Measurements from ENCODE around the gene ASTN2. TPM values are rescaled to one million over a fixed set of nuclear protein-coding genes. Genes with fewer than 3 reads are reported as not detected.

Gene ASTN2
- total RNA-seq, 1 experiment from 2014 or later, result 1.8 TPM

DNA sequence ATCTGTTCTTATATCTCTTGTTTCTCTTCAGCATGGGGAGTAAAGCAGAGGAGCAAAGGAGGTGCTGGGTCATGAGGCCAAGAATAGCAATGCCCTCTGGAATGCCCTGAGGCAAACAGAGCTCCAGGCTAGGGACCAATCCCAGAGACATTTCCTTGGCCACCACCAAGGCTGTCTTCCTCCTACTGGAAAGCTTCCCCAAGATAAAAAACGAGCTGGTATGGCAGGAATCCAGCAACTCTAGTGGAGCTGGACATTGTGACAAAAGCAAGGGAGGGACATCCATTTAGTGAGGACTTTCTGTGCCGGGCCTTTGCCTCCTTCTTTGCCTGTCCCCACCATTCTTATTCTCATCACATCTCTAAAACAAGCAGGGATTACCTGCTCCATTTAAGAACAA is 161.6 kb downstream of the ASTN2 start:
- H3K9me3 ChIP-seq (replicated peaks), result no peaks in the 10 kb centered on the region
- H3K4me3 ChIP-seq, result no peak overlapping the region
- H3K36me3 ChIP-seq, result no peaks in the 10 kb centered on the region
- no peaks in the 10 kb centered on the region for H3K27me3 ChIP-seq (replicated peaks)
- no peak for DNase-seq (ENCODE audit: low read depth in 1 of 2, low spot score in 2 of 2)
- H3K27ac ChIP-seq, result no peak overlapping the region
- H3K4me1 ChIP-seq (replicated peaks), result peaks cover 3% of the 10 kb centered on the region

DNA sequence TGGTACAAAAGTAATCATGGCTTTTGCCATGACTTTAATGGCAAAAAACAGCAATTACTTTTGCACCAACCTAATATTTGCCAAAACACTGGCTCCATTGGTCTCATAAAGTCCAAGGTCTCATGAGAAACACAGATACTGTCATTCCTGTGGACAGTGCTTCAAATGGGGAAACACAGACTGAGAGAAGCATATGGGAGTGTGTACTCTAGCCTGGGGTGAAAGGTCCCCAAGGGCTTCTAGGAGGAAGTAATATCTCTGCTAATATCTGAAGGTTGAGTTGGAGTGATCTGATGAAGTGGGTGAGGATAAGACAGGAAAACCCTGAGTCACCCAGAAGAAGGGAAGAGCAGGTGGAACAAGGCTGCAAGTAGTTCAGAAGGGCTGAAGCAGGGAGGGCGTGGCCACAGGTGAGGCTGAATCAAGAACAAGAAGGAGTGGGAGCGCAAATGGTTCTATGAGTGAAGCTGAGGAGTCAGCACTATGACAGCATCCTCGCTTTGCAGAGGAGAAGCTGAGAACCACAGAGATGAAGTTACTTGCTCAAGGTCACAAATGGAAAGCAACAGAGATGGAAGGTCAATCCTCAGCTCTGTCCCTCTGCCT is 164.1 kb downstream of the ASTN2 start:
- no peaks in the 10 kb centered on the region for H3K9me3 ChIP-seq (replicated peaks)
- H3K27ac ChIP-seq, result no peak overlapping the region
- no peaks in the 10 kb centered on the region for H3K4me1 ChIP-seq (replicated peaks)
- no peak overlapping the region for H3K4me3 ChIP-seq
- no peak for DNase-seq (ENCODE audit: low read depth in 1 of 2, low spot score in 2 of 2)
- H3K36me3 ChIP-seq, result no peaks in the 10 kb centered on the region
- no peaks in the 10 kb centered on the region for H3K27me3 ChIP-seq (replicated peaks)

DNA sequence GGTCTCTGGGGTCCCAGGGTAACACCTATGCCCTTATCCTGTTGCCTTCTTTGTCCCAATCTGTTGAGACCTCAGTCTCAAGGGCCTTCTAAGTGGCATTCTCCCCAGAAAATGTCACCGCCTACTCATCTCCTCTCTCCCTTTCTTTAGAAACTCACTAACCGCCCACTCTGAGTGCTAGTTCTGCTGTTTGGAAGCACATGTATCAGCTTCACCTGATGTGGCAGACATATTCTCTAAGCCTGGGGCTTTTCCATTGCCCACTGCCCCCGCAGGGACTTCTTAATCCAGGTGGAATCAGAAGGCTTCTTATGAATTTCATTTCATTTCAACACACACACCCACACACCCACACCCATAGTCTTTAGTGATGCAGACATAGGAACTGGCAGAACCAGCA is 165.1 kb downstream of the ASTN2 start:
- Histone ChIP-seq H3K4me3 (no peak overlapping the region), H3K9me3 (replicated peaks) (no peaks in the 10 kb centered on the region), H3K4me1 (replicated peaks) (no peaks in the 10 kb centered on the region), H3K27ac (no peak overlapping the region), H3K36me3 (no peaks in the 10 kb centered on the region), H3K27me3 (replicated peaks) (no peaks in the 10 kb centered on the region)
- DNase-seq (ENCODE audit: low read depth in 1 of 2, low spot score in 2 of 2), result no peak

GRCh38 chr9:117247266-117247665 is 167.6 kb downstream of the ASTN2 start:
- no peaks in the 10 kb centered on the region for H3K36me3 ChIP-seq
- DNase-seq (ENCODE audit: low read depth in 1 of 2, low spot score in 2 of 2), result no peak
- no peak overlapping the region for H3K27ac ChIP-seq
- no peaks in the 10 kb centered on the region for H3K9me3 ChIP-seq (replicated peaks)
- no peaks in the 10 kb centered on the region for H3K27me3 ChIP-seq (replicated peaks)
- H3K4me3 ChIP-seq, result no peak overlapping the region
- H3K4me1 ChIP-seq (replicated peaks), result no peaks in the 10 kb centered on the region

DNA sequence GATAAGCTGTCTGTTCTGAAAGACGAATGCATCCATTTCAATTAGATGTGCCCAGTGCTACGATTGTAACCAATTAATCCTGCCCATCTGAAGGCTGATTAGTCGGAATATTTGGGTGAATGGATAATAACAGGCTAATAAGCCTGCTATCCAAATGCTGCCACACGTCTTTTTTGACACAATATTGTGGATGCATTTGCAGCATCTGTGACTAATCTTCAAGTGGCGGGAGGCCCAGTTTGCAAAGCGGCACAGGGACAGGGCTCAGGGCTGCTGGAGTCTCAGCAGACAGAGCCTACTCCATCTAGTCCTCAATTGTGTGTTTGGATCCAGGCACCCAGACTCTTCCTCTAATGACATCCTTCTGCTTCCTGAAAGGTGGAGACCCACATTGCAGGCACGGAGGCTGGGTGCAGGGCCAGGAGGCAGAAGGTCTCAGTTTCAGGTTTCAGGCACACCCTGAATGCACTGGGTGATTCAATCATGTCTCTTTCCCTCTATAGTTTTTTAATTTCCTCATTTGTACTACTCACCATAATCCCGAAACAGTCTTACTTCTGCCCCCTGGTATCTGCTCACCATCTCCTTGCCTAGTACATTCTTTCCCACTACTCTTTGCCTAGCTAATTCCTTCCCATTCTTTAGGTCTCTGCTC is 169.6 kb downstream of the ASTN2 start:
- Histone ChIP-seq H3K4me1 (replicated peaks) (no peaks in the 10 kb centered on the region), H3K27me3 (replicated peaks) (no peaks in the 10 kb centered on the region), H3K27ac (no peak overlapping the region), H3K4me3 (no peak overlapping the region), H3K36me3 (no peaks in the 10 kb centered on the region), H3K9me3 (replicated peaks) (no peaks in the 10 kb centered on the region)
- DNase-seq (ENCODE audit: low read depth in 1 of 2, low spot score in 2 of 2), result no peak

DNA sequence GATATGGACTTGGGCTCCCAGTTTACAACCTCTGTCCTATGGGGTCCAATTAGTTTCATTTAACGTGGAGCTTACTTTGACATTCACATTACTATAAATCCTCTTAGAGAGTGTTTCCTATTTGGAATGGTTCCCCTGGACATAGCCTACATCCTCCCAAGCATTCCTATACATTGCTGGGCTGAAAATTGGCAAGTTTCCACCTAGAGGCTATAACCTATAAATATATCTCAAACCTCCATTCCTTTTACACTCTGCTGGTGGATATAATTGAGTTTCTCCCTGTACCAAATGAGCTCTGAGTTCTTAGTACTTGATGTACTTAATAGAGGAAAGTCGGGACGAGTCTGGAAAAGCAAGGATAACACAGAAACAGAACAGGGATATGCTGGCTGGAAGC is 172.8 kb downstream of the ASTN2 start:
- Histone ChIP-seq H3K4me3 (no peak overlapping the region), H3K27ac (no peak overlapping the region), H3K36me3 (no peaks in the 10 kb centered on the region), H3K9me3 (replicated peaks) (no peaks in the 10 kb centered on the region), H3K4me1 (replicated peaks) (no peaks in the 10 kb centered on the region), H3K27me3 (replicated peaks) (no peaks in the 10 kb centered on the region)
- DNase-seq (ENCODE audit: low read depth in 1 of 2, low spot score in 2 of 2), result no peak

GRCh38 chr9:117239428-117239827 is 175.4 kb downstream of the ASTN2 start:
- no peaks in the 10 kb centered on the region for H3K36me3 ChIP-seq
- H3K27ac ChIP-seq, result no peak overlapping the region
- H3K4me1 ChIP-seq (replicated peaks), result no peaks in the 10 kb centered on the region
- no peak for DNase-seq (ENCODE audit: low read depth in 1 of 2, low spot score in 2 of 2)
- no peaks in the 10 kb centered on the region for H3K9me3 ChIP-seq (replicated peaks)
- H3K27me3 ChIP-seq (replicated peaks), result no peaks in the 10 kb centered on the region
- no peak overlapping the region for H3K4me3 ChIP-seq

DNA sequence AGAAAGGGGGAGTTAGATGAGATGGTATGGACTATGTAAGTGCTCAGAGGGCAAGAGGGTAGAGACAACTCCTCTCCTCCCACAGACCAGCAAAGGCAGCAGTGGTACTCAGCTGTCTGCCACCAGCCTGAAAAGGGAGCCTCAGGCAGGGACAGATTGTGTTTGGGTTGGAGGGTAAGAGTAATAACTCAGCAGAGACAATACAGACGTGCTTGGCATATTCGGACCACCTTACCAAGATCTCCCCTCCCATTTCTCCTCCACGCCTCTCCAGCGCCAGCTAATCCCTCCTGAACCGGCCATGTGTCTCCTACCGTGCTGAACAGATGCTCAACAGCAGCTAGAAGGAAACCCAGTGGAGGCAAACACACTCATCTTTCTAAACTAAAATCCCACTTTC is 180.8 kb downstream of the ASTN2 start:
- Histone ChIP-seq H3K4me1 (replicated peaks) (no peaks in the 10 kb centered on the region), H3K4me3 (no peak overlapping the region), H3K27ac (no peak overlapping the region), H3K27me3 (replicated peaks) (no peaks in the 10 kb centered on the region), H3K9me3 (replicated peaks) (no peaks in the 10 kb centered on the region), H3K36me3 (no peaks in the 10 kb centered on the region)
- DNase-seq (ENCODE audit: low read depth in 1 of 2, low spot score in 2 of 2), result no peak

DNA sequence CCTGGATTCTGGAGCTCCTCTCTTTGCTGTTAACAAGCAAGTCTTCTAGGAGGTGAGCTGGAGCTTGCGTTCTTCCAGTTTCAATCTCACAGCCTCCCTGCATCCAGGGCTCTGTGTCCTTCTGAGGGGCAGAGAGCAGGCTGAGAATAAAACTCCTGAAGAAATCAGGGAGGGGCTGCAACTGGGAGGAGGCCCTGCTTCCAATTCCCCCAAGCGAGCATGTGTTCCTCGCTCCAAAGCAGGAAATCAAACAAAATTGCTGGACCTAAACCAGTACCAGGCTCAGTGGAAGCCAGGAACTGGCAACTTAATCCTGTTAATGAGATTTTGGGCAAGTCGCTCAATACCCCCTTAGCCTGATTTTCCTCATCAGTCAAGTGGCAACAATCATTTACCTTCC is 181.8 kb downstream of the ASTN2 start:
- DNase-seq (ENCODE audit: low read depth in 1 of 2, low spot score in 2 of 2), result no peak
- Histone ChIP-seq H3K27me3 (replicated peaks) (no peaks in the 10 kb centered on the region), H3K9me3 (replicated peaks) (no peaks in the 10 kb centered on the region), H3K4me1 (replicated peaks) (no peaks in the 10 kb centered on the region), H3K4me3 (no peak overlapping the region), H3K36me3 (no peaks in the 10 kb centered on the region), H3K27ac (no peak overlapping the region)

GRCh38 chr9:117232281-117232680 is 182.6 kb downstream of the ASTN2 start:
- Histone ChIP-seq H3K27me3 (replicated peaks) (no peaks in the 10 kb centered on the region), H3K36me3 (no peaks in the 10 kb centered on the region), H3K4me1 (replicated peaks) (no peaks in the 10 kb centered on the region), H3K4me3 (no peak overlapping the region), H3K9me3 (replicated peaks) (no peaks in the 10 kb centered on the region), H3K27ac (no peak overlapping the region)
- no peak for DNase-seq (ENCODE audit: low read depth in 1 of 2, low spot score in 2 of 2)

GRCh38 chr9:117231012-117231411 is 183.8 kb downstream of the ASTN2 start:
- H3K36me3 ChIP-seq, result no peaks in the 10 kb centered on the region
- no peaks in the 10 kb centered on the region for H3K27me3 ChIP-seq (replicated peaks)
- no peaks in the 10 kb centered on the region for H3K9me3 ChIP-seq (replicated peaks)
- no peak overlapping the region for H3K4me3 ChIP-seq
- H3K4me1 ChIP-seq (replicated peaks), result no peaks in the 10 kb centered on the region
- H3K27ac ChIP-seq, result no peak overlapping the region
- no peak for DNase-seq (ENCODE audit: low read depth in 1 of 2, low spot score in 2 of 2)

DNA sequence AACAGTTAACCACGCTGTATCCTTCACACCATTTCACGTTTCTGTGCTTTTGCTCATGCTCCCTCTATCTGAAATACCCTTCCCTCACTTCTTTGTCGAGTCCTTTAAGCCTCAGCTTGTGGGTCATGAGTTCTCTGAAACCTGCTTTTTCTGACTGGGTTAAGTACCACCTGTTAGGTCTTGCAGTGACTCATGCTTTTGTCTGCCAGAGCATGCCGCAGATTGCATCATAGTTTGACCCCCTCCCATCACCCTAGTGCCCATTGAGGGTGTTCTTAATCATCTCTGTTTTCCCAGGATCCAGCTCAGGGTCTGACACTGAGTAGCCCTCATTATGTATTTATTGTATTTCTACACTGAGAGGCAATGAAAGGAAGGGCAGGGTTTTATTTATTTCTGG is 190.2 kb downstream of the ASTN2 start:
- Histone ChIP-seq H3K4me3 (no peak overlapping the region), H3K27ac (no peak overlapping the region), H3K36me3 (no peaks in the 10 kb centered on the region), H3K27me3 (replicated peaks) (no peaks in the 10 kb centered on the region), H3K4me1 (replicated peaks) (no peaks in the 10 kb centered on the region), H3K9me3 (replicated peaks) (no peaks in the 10 kb centered on the region)
- no peak for DNase-seq (ENCODE audit: low read depth in 1 of 2, low spot score in 2 of 2)

- H3K9me3 ChIP-seq (replicated peaks), result no peaks in the 10 kb centered on the region
- H3K4me1 ChIP-seq (replicated peaks), result no peaks in the 10 kb centered on the region
- H3K27ac ChIP-seq, result no peak overlapping the region
- no peaks in the 10 kb centered on the region for H3K36me3 ChIP-seq
- no peaks in the 10 kb centered on the region for H3K27me3 ChIP-seq (replicated peaks)
- H3K4me3 ChIP-seq, result no peak overlapping the region
- no peak for DNase-seq (ENCODE audit: low read depth in 1 of 2, low spot score in 2 of 2)
These were observed 195.9 kb downstream of the ASTN2 start for GRCh38 chr9:117218951-117219350.

DNA sequence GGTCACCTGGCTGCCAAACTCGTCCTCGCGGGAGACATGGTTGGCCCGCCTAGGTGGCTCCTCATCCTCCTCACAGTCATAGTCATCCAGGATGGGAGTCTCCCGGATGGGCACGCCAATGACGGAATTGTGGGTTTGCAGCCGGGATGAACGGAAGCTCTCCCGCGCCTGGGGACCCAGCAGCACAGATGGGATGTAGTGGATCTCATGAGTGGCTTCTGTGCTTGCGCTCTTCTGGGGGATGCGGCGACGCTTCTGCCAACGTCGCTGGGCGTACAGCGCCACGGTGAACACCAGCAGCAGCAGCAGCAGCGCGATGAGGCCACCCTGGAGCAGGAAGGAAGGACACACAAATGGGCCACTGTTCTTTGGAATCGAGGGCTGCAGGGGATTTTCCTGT is 200.4 kb downstream of the ASTN2 start:
- no peaks in the 10 kb centered on the region for H3K9me3 ChIP-seq (replicated peaks)
- DNase-seq (ENCODE audit: low read depth in 1 of 2, low spot score in 2 of 2), result no peak
- H3K36me3 ChIP-seq, result no peaks in the 10 kb centered on the region
- H3K4me1 ChIP-seq (replicated peaks), result no peaks in the 10 kb centered on the region
- H3K27ac ChIP-seq, result no peak overlapping the region
- no peak overlapping the region for H3K4me3 ChIP-seq
- no peaks in the 10 kb centered on the region for H3K27me3 ChIP-seq (replicated peaks)

DNA sequence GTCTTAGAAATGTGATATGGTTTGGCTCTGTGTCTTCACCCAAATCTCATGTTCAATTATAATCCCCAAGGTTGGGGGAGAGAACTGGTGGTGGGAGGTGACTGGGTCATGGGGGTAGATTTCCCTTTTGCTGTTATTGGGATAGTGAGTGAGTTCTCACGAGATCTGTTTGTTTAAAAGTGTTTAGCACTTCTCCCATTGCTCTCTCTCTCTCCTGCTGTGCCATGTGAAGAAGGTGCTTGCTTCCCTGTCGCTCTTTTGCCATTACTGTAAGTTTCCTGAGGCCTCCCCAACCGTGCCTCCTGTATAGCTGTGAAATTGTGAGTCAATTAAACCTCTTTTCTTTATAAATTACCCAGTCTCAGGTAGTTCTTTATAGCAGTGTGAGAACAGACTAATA is 203.6 kb downstream of the ASTN2 start:
- H3K4me1 ChIP-seq (replicated peaks), result peaks cover 2% of the 10 kb centered on the region
- no peaks in the 10 kb centered on the region for H3K27me3 ChIP-seq (replicated peaks)
- H3K4me3 ChIP-seq, result no peak overlapping the region
- H3K9me3 ChIP-seq (replicated peaks), result no peaks in the 10 kb centered on the region
- no peak overlapping the region for H3K27ac ChIP-seq
- DNase-seq (ENCODE audit: low read depth in 1 of 2, low spot score in 2 of 2), result no peak
- no peaks in the 10 kb centered on the region for H3K36me3 ChIP-seq
